Kidney capillary endothelial cell (primary cell): ENCODE measurements around the gene SOX21.
"Not testable (repeated sequence)": the region's sequence is repeated elsewhere in the genome, so short reads cannot be mapped to it uniquely, and the experiment has no call there.

Experiments used
- DNase-seq: peaks from one replicate; pipeline ENCODE4 v3.0.0-alpha.2; 2018; ENCODE audit warnings: low spot score

The SOX21 gene

DNA sequence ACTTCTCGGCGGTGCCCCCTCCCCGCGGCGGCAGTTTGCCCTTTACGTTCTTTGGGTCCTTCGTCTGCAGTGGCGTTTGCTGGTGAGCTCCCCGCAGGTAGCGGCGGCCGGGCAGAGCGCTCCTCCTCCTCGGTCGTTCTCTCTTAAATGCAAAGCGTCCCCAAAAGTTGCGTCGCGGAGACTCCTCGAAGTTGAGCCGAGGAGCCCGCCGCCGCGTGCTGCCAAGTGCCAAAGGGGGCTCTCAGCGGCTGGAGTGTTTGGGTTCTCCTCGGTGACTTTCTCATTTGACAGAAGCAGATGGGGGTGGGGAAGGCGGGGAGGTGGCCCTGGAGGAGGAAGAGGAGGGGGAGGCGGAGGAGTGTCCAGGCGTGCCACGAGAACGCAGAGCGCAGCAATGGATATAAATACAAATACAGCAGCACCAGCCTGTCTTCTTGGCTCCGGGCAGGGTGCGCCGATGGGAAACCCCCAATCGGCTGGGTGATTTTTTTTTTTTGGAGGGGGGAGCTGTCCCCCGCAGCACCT is at the start of gene SOX21:
Gene SOX21, minus strand, starts transcription at position 259 of the 525 bp plus-strand sequence. CDS start 496 bp downstream, outside the sequence.
- no peak for DNase-seq

GRCh38 chr13:94761407-94761806 is 49.1 kb upstream of the SOX21 start:
- DNase-seq: no peak

GRCh38 chr13:94759120-94759728 is 46.9 kb upstream of the SOX21 start:
- DNase-seq: no peak

DNA sequence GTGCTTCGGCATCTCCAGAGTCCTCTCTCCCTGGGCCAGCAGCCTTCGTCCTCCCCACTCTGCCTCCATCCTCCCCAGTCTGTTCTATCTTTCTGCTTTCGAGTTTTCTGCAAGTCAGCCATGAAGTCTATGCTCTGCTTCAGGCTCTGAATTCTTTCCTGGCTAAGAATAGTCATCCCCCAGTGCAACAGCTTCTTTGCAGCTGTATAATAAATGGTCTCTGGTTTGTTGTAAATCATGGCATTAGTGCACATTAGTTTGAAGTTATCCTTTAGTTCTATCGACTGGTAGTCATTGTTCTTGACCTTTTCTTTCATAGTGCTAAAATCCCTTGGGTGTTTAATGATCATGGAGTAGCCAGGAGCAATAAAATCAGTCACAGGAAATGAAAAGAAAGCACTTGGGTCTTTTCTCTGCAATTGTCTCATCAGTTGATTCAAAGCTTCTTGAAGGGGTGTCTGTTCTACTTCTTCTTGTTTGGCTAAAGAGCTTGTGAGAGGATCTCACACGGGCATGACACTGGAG is 46.2 kb upstream of the SOX21 start:
- DNase-seq: no peak

DNA sequence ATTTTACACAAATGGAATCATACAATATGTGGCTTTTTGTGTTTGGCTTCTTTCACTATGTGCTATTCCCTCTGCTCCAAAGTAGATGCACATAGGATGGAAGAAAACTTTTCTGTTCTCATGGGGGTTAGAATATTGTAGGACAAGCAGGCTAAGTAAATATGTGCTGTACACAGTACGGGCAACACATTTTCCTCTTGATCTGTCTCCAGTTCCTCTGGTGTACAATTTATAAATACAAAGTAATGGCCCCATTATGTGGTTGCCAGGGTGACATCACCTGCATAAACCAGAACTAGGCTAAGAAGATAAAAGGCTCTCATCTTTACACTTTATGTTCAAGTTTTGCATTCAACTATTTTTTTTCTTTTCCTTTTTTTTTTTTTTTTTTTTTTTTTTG is 41.0 kb upstream of the SOX21 start:
- no peak for DNase-seq

- DNase-seq: no peak
These were observed 36.8 kb upstream of the SOX21 start for GRCh38 chr13:94749162-94749561.

DNA sequence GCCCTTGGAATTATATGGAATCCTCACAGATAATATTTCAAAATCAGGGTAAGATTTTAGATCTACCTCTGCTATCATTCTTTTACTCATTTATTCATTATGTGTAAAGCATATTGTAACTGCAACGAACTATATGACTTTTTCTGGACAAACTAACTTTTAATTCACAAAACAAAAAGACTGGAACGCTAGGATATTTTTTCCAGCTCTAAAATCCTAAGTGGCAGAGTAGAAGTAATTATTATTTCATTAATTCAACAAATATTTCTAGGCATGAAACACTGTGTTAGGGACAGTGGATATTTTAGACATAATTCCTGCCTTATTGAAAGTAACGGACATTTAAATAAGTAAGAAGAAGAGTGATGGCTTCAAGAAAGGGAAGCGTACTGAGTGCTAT is 26.9 kb upstream of the SOX21 start:
- DNase-seq: no peak

GRCh38 chr13:94731028-94731427 is 18.7 kb upstream of the SOX21 start:
- no peak for DNase-seq

DNA sequence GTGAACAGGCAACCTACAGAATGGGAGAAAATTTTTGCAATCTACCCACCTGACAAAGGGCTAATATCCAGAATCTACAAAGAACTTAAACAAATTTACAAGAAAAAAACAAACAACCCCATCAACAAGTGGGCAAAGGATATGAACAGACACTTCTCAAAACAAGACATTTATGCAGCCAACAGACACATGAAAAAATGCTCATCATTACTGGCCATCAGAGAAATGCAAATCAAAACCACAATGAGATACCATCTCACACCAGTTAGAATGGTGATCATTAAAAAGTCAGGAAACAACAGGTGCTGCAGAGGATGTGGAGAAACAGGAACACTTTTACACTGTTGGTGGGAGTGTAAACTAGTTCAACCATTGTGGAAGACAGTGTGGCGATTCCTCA is 17.6 kb upstream of the SOX21 start:
- DNase-seq: not testable (repeated sequence)

DNA sequence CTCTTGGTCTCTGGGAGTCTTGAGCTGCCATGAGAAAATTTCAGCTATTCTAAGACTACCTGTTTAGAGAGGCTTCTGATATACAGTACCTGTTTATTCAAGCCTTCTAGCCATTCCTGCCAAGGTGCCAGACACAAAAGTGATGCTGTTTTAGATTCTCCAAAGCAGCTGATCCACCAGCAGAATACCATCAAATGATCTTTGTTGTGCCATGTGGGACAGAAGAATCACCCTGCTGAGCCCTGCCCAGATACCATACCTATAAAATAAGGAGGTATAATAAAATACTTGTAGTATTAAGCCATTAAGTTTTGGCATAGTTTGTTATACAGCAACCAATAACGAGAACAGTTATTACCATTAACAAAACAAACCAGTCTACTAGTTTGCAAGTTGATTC is 14.1 kb upstream of the SOX21 start:
- DNase-seq: no peak

GRCh38 chr13:94722609-94723345 is 10.4 kb upstream of the SOX21 start:
- DNase-seq: no peak

- not testable (repeated sequence) for DNase-seq
These were observed 6.4 kb upstream of the SOX21 start for GRCh38 chr13:94718697-94719096.

- DNase-seq: no peak
These were observed 5.6 kb upstream of the SOX21 start for GRCh38 chr13:94717916-94718315.

DNA sequence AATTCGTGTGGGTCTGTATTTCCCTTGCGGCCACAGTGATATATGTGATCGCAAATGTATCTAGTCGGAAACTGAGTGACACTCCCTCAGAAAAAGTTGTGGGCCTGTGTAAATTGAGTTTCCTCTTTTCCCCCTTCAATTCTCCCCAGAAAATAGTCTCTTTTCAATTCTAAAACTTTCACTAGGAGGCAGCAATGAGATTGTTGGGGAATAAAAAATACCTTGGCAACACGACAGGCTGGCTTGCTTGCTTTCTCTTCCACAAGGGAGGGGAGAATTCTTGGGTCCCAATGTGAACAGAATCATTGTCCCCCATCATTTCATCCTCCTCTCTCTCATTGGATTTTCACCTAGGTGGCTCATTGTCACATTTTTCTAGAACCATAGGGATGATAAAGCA is 3.7 kb upstream of the SOX21 start:
- no peak for DNase-seq

DNA sequence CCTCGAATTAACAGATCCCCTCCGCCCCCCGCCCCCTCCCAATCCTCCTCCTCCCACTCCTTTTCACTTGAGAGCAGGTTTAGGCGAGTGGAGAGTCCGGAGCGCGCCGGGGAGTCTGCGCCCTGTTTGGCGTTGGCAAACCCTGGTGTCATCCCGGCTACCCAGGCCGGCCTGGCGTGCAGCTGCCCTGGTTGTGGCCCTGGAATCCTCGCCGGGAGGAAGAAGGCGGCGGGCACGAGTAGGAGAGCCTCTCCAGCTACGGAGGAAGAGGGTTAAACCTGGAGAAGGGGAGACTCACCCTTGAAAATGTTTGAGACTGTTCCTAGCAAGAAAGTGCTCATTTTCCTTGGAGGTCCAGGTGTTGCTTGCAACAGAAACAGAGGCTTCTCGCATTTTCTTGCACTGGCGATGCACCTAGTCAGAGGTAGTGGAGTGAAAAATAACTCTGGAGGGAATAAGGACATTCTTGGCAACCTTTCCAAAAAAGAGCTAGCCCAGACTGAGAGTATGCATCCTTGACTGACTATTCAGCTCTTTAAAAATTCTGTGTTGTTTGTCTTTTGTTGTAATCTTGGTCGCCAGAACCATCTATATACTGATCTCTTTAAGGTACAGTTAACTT is 1.3 kb upstream of the SOX21 start:
- no peak for DNase-seq

GRCh38 chr13:94712812-94713560 is 641 bp upstream of the SOX21 start:
- DNase-seq: no peak

DNA sequence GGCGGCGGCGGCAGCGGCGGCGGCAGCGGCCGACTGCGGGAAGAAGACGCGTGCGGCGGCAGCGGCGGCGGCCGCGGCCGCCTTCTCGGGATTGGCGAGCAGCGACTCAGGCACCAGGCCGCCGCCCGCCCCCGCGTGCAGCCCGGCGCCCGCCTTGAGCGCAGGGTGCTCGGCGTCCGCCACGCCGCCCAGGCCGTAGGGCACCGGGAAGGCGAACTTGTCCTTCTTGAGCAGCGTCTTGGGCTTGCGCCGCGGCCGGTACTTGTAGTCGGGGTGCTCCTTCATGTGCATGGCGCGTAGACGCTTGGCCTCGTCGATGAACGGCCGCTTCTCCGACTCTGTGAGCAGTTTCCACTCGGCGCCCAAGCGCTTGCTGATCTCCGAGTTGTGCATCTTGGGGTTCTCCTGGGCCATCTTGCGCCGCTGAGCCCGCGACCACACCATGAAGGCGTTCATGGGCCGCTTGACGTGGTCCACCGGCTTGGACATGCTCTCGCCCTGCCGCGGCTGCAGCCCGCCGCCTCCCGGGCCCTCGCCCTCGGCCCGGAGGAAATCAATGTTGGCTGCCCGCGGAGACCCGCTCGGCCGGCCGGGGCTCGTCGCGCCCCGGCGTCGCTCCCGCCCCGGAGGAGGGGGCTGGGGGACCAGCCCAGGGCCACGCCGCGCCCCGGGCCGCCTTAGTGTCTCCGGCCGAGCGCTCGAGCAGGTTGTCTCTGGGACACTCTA is 621 bp downstream of the SOX21 start:
- DNase-seq: no peak

DNA sequence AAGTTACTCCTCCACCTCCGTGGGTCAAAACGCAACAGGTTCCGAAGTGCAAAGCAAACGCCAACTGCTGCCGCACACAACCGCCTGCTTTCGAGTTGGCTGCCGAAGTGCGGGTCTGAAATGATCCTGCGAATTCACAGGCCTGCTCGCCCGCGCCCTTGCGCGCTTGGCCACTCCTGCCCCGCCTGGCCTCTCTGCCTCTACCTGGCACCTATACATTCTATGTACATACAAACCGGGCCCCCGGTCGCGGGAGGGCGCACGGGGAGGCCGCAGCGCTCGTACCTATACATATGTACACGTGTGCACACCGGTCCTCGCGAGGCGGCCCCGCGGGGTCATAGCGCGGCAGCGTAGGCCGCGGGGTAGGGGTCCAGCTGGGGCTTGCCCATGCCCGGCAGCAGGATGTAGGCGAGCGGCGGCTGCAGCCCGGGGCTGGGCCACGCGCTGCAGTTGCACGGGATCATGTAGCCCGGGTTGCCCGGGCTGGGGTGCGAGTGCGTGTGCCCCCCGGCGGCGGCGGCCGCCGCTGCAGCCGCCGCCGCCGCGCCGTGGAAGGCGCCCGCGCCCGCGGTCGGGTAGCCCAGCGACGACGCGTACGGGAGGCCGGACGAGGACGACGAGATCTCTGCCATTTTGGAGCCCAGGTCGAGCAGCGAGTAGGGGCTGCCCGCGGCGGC is 1.3 kb downstream of the SOX21 start:
- DNase-seq: no peak

GRCh38 chr13:94710065-94710781 is 2.1 kb downstream of the SOX21 start:
- DNase-seq: no peak
